ENCODE results near the gene CLDN2. TPM values are rescaled to one million over a fixed set of nuclear protein-coding genes. Genes with fewer than 3 reads are reported as not detected.

Gene CLDN2
- polyA plus RNA-seq, 1 of the 3 experiments (the other 2 are of a cell fraction): 0.36 TPM

DNA sequence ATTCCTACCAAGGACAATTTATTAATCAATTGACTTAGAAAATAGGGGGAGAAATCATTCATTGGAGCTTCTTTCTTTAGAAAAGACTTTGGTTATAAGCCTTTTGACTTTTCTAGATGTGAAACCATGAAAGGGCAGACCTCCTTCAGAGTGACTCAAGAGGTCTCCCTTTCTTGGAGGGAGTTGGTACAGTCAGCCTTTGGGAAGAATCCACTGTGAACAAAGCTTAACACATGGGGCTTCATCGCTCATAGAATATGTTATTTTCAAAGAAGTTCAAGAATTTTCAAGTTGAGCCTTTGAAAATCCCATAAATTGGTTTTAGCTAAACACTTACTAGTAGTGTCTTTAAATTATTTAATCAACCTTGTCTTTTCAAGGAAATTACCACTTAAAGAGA is 45.1 kb upstream of the CLDN2 start:
- Histone ChIP-seq H3K4me1 (ENCODE audit: control insufficient read depth in 1 of 2, insufficient read depth in 2 of 2, low read depth in 1 of 2, low read length in 1 of 2) (no peaks in the 10 kb centered on the region), H2AFZ (ENCODE audit: low read depth) (no peak overlapping the region), H3K27me3 (ENCODE audit: insufficient read depth) (peaks cover 30% of the 10 kb centered on the region; the same call in 1 of the 2 replicates), H3K4me3 (ENCODE audit: low read depth in 2 of 2, low read length in 1 of 2) (no peak overlapping the region), H3K9me3 (no peaks in the 10 kb centered on the region), H3K9me2 (no peaks in the 10 kb centered on the region), H3K27ac (ENCODE audit: low read depth in 2 of 2, low read length in 1 of 2) (no peak overlapping the region), H3F3A (replicated peaks; ENCODE audit: insufficient read depth) (no peaks in the 10 kb centered on the region), H3K79me2 (ENCODE audit: insufficient read depth) (no peaks in the 10 kb centered on the region), H3K4me2 (no peak overlapping the region), H3K9ac (no peak overlapping the region), H3K36me3 (replicated peaks in 1 of 2; ENCODE audit: control insufficient read depth in 1 of 2, insufficient read depth in 2 of 2, low read length in 1 of 2) (no peaks in the 10 kb centered on the region), H4K20me1 (ENCODE audit: insufficient read depth) (no peaks in the 10 kb centered on the region)
- CTCF ChIA-PET: interaction anchor here (1.0 to 5.3 kb wide), 8 partner anchors 8 to 900 kb away, joined by 3 to 47 read pairs (median 6); partner anchors contain the start of gene TSC22D3
- 0% methylated on average over 1 of the region's 1 CpG for WGBS (ENCODE audit: low lambda C conversion rate)
- TF ChIP-seq TAF1 (IDR thresholded peaks at IDR 0.05; ENCODE audit: borderline replicate concordance, low read depth, low read length) (no peak), RCOR1 (IDR thresholded peaks at IDR 0.05; ENCODE audit: low read length) (no peak)
- POLR2A ChIA-PET: no interaction called here
- DNase-seq: no peak

DNA sequence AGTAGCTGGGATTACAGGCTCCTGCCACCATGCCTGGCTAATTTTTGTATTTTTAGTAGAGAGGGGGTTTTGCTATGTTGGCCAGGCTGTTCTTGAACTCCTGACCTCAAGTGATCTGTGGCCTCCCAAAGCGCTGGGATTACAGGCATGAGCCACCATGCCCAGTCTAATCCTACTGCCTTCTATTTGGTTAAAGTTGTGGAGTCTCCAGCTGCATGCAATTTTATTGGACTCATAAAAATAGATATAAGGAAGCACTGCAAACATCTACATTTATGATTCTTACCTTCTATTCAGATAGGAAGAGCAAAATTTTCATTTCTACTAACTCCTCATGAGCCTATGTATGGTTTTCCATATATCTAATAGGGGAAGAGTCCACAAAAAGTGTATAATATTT is 30.7 kb upstream of the CLDN2 start:
- no peak for TF ChIP-seq ELF1 (IDR thresholded peaks at IDR 0.05)
- TF ChIP-seq, protein P1, sequence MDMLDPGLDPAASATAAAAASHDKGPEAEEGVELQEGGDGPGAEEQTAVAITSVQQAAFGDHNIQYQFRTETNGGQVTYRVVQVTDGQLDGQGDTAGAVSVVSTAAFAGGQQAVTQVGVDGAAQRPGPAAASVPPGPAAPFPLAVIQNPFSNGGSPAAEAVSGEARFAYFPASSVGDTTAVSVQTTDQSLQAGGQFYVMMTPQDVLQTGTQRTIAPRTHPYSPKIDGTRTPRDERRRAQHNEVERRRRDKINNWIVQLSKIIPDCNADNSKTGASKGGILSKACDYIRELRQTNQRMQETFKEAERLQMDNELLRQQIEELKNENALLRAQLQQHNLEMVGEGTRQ (IDR thresholded peaks at IDR 0.05; ENCODE audit: borderline replicate concordance, low read depth, low read length): no peak
- no peak for TF ChIP-seq FOXJ3 (CRISPR knock-in tag; IDR thresholded peaks at IDR 0.05)
- no peak for TF ChIP-seq CHD2 (IDR thresholded peaks at IDR 0.05; ENCODE audit: low read length, partially characterized antibody)
- no peak for TF ChIP-seq MEF2A (IDR thresholded peaks at IDR 0.05; ENCODE audit: borderline replicate concordance, low read depth)
- no peak for TF ChIP-seq SIN3A (IDR thresholded peaks at IDR 0.05; ENCODE audit: borderline replicate concordance, low read depth, low read length)
- no peak for TF ChIP-seq FOXM1 (IDR thresholded peaks at IDR 0.05; ENCODE audit: low read depth)
- no peak for TF ChIP-seq NRF1 (IDR thresholded peaks at IDR 0.05; ENCODE audit: low read depth, low read length)
- TF ChIP-seq, protein P2, sequence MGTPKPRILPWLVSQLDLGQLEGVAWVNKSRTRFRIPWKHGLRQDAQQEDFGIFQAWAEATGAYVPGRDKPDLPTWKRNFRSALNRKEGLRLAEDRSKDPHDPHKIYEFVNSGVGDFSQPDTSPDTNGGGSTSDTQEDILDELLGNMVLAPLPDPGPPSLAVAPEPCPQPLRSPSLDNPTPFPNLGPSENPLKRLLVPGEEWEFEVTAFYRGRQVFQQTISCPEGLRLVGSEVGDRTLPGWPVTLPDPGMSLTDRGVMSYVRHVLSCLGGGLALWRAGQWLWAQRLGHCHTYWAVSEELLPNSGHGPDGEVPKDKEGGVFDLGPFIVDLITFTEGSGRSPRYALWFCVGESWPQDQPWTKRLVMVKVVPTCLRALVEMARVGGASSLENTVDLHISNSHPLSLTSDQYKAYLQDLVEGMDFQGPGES (IDR thresholded peaks at IDR 0.05; ENCODE audit: low read depth, low read length): no peak
- no peak for TF ChIP-seq EZH2phosphoT487 (IDR thresholded peaks at IDR 0.05; ENCODE audit: borderline replicate concordance, low read depth)
- no peak for TF ChIP-seq GABPA (IDR thresholded peaks at IDR 0.05; ENCODE audit: low read depth)
- TF ChIP-seq, protein P3, sequence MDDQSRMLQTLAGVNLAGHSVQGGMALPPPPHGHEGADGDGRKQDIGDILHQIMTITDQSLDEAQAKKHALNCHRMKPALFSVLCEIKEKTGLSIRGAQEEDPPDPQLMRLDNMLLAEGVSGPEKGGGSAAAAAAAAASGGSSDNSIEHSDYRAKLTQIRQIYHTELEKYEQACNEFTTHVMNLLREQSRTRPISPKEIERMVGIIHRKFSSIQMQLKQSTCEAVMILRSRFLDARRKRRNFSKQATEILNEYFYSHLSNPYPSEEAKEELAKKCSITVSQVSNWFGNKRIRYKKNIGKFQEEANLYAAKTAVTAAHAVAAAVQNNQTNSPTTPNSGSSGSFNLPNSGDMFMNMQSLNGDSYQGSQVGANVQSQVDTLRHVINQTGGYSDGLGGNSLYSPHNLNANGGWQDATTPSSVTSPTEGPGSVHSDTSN (IDR thresholded peaks at IDR 0.05): no peak
- TF ChIP-seq, protein P4, sequence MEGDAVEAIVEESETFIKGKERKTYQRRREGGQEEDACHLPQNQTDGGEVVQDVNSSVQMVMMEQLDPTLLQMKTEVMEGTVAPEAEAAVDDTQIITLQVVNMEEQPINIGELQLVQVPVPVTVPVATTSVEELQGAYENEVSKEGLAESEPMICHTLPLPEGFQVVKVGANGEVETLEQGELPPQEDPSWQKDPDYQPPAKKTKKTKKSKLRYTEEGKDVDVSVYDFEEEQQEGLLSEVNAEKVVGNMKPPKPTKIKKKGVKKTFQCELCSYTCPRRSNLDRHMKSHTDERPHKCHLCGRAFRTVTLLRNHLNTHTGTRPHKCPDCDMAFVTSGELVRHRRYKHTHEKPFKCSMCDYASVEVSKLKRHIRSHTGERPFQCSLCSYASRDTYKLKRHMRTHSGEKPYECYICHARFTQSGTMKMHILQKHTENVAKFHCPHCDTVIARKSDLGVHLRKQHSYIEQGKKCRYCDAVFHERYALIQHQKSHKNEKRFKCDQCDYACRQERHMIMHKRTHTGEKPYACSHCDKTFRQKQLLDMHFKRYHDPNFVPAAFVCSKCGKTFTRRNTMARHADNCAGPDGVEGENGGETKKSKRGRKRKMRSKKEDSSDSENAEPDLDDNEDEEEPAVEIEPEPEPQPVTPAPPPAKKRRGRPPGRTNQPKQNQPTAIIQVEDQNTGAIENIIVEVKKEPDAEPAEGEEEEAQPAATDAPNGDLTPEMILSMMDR (IDR thresholded peaks at IDR 0.05): no peak
- TF ChIP-seq YY1 (IDR thresholded peaks at IDR 0.05; ENCODE audit: low read depth): no peak
- TF ChIP-seq EP300 (IDR thresholded peaks at IDR 0.05; ENCODE audit: borderline replicate concordance in 1 of 2, low read depth in 1 of 2, low read length in 1 of 2): no peak
- DNase-seq: no peak
- 0% methylated on average over 1 of the region's 1 CpG for WGBS (ENCODE audit: low lambda C conversion rate)
- no peak overlapping the region for H3K27ac ChIP-seq (ENCODE audit: low read depth in 2 of 2, low read length in 1 of 2)
- H3K9ac ChIP-seq: no peak overlapping the region
- no peaks in the 10 kb centered on the region; a peak in 1 of 4 replicates for H3K4me1 ChIP-seq (ENCODE audit: control insufficient read depth in 1 of 2, insufficient read depth in 2 of 2, low read depth in 1 of 2, low read length in 1 of 2)
- no peaks in the 10 kb centered on the region for H4K20me1 ChIP-seq (ENCODE audit: insufficient read depth)
- H3K9me2 ChIP-seq: no peaks in the 10 kb centered on the region
- H2AFZ ChIP-seq (ENCODE audit: low read depth): no peak overlapping the region
- H3K79me2 ChIP-seq (ENCODE audit: insufficient read depth): no peaks in the 10 kb centered on the region
- H3K4me3 ChIP-seq (ENCODE audit: low read depth in 2 of 2, low read length in 1 of 2): no peak overlapping the region
- POLR2A ChIA-PET: no interaction called here
- H3K4me2 ChIP-seq: no peak overlapping the region
- H3K9me3 ChIP-seq: no peaks in the 10 kb centered on the region
- CTCF ChIA-PET: interaction anchor here (1.5 kb wide), 1 partner anchor 15 kb away, joined by 6 read pairs; no protein-coding TSS in a partner anchor
- no peaks in the 10 kb centered on the region for H3K36me3 ChIP-seq (replicated peaks in 1 of 2; ENCODE audit: control insufficient read depth in 1 of 2, insufficient read depth in 2 of 2, low read length in 1 of 2)
- peaks cover 33% of the 10 kb centered on the region for H3K27me3 ChIP-seq (ENCODE audit: insufficient read depth)
- H3F3A ChIP-seq (replicated peaks; ENCODE audit: insufficient read depth): no peaks in the 10 kb centered on the region

All from SK-N-SH (cell line).